Measurements from ENCODE around the gene CRHBP.

GRCh38 chr5:76941442-76941841 lies 11.4 kb upstream of the CRHBP start:
- TF ChIP-seq CTCF (conservative IDR thresholded peaks at IDR 0.05 in 1 of 2, IDR thresholded peaks at IDR 0.05 in 1 of 2; ENCODE audit: low read depth in 1 of 2, low read length in 2 of 2) (no peak), EZH2 (IDR thresholded peaks at IDR 0.05; ENCODE audit: low read length, missing control alignments) (no peak)
